ENCODE measurements around the gene FUZ.

The FUZ gene
- 2.2 to 9.5 (median 4.8) reads per million in 17 experiments for total RNA-seq

GRCh38 chr19:49812997-49813861, at the start of gene FUZ:
FUZ (minus strand) TSS chr19:49813292; CDS start chr19:49813106, 186 bp downstream.
- peak; percentile 97 to 99 (median 98) for DNase-seq

GRCh38 chr19:49862391-49863253, 49.5 kb upstream of the FUZ start:
- DNase-seq = no peak

GRCh38 chr19:49861541-49862378, 48.7 kb upstream of the FUZ start:
- no peak for DNase-seq

- DNase-seq = no peak
Observed at GRCh38 chr19:49861107-49861506, 48.0 kb upstream of the FUZ start.

- DNase-seq = no peak
Observed at GRCh38 chr19:49860336-49861102, 47.4 kb upstream of the FUZ start.

- DNase-seq = no peak
Observed at GRCh38 chr19:49859682-49860335, 46.7 kb upstream of the FUZ start.

- DNase-seq = no peak
Observed at GRCh38 chr19:49858088-49858985, 45.2 kb upstream of the FUZ start.

- DNase-seq = no peak
Observed at GRCh38 chr19:49857838-49858087, 44.7 kb upstream of the FUZ start.

- no peak for DNase-seq
Observed at GRCh38 chr19:49857061-49857837, 44.2 kb upstream of the FUZ start.

- no peak for DNase-seq
Observed at GRCh38 chr19:49856574-49857021, 43.5 kb upstream of the FUZ start.

- DNase-seq = no peak
Observed at GRCh38 chr19:49855676-49856573, 42.8 kb upstream of the FUZ start.

GRCh38 chr19:49855277-49855675, 42.2 kb upstream of the FUZ start:
- no peak for DNase-seq

- DNase-seq = no peak
Observed at GRCh38 chr19:49854378-49855263, 41.5 kb upstream of the FUZ start.

GRCh38 chr19:49853852-49854377, 40.8 kb upstream of the FUZ start:
- DNase-seq = no peak

- DNase-seq = no peak
Observed at GRCh38 chr19:49852631-49853126, 39.6 kb upstream of the FUZ start.

GRCh38 chr19:49851456-49852259, 38.6 kb upstream of the FUZ start:
- peak in 2 of 4 experiments; percentile 31 to 42 for DNase-seq
